ENCODE results near the gene MEIS2. TPM values are rescaled to one million over a fixed set of nuclear protein-coding genes. Genes with fewer than 3 reads are reported as not detected.

Gene MEIS2
- total RNA-seq, 1 donor from 2014 or later = 6.6 TPM

DNA sequence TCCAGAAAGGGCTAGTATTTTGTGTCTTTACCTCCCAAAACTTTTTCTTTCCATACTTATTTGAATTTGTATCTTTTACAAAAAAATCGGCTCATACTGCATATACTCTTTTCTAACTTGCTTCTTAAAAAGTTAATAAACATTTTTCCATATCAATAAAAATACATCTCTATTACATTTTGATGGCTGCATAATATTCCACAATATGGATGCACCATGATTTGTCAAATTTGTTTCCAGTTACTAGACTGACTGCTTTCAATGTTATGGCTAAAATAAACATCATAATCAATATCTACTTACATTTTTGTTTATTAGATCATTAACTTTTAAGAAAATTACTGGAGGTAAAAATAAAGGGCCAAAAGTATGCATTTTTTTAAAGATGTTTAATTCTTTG is 121.7 kb downstream of the MEIS2 start:
- TF ChIP-seq, protein P1, sequence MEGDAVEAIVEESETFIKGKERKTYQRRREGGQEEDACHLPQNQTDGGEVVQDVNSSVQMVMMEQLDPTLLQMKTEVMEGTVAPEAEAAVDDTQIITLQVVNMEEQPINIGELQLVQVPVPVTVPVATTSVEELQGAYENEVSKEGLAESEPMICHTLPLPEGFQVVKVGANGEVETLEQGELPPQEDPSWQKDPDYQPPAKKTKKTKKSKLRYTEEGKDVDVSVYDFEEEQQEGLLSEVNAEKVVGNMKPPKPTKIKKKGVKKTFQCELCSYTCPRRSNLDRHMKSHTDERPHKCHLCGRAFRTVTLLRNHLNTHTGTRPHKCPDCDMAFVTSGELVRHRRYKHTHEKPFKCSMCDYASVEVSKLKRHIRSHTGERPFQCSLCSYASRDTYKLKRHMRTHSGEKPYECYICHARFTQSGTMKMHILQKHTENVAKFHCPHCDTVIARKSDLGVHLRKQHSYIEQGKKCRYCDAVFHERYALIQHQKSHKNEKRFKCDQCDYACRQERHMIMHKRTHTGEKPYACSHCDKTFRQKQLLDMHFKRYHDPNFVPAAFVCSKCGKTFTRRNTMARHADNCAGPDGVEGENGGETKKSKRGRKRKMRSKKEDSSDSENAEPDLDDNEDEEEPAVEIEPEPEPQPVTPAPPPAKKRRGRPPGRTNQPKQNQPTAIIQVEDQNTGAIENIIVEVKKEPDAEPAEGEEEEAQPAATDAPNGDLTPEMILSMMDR (IDR thresholded peaks at IDR 0.05; ENCODE audit: insufficient read depth, low read length, severe bottlenecking) = no peak
- no peaks in the 10 kb centered on the region for H3K27me3 ChIP-seq (ENCODE audit: control insufficient read depth, insufficient read depth, low read length)
- H3K4me3 ChIP-seq (ENCODE audit: low read depth, low read length) = no peak overlapping the region
- no peaks in the 10 kb centered on the region for H3K36me3 ChIP-seq (ENCODE audit: control insufficient read depth, insufficient read depth, low read length)
- DNase-seq (ENCODE audit: low read depth) (no peak), FAIRE-seq (no peak)

DNA sequence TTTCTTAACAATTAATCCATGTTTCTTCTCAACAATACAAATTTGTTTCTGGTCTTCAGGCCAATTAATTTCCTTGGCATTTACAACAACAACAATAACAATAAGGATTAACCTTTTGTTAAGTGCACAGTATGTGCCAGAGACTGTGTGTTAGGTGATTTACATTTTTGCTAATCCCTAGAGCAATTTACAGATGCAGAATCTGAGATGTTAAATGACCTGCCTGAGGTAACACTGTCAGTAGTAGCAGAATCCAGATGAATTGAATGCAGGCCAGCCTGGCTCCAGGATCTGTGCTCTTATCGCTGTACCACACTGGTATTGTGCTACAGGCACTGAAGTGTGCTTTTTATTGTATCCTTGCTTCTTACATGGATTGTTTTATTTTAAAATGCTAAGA is 122.2 kb downstream of the MEIS2 start:
- no peaks in the 10 kb centered on the region for H3K27me3 ChIP-seq (ENCODE audit: control insufficient read depth, insufficient read depth, low read length)
- H3K36me3 ChIP-seq (ENCODE audit: control insufficient read depth, insufficient read depth, low read length) = no peaks in the 10 kb centered on the region
- H3K4me3 ChIP-seq (ENCODE audit: low read depth, low read length) = no peak overlapping the region
- FAIRE-seq (no peak), DNase-seq (ENCODE audit: low read depth) (no peak)
- TF ChIP-seq, protein P1 (IDR thresholded peaks at IDR 0.05; ENCODE audit: insufficient read depth, low read length, severe bottlenecking) = no peak

DNA sequence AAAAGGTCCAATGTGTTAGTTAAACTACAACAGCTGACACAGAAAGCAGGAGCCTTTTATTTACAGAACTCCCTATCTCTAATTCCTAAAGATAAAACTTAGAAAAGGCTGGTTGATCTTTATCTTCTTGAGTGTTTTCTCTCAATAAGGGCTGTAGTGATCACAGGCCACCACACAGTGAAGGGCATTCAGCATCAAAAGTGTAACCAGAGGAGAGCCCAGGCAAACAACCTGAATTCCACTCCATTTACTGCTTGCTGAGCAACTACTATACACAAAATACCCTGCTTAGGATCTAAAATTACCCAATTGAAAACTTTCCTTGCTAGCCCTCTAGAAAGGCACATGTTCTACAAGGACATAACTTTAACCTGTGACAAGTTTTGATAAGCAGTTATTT is 122.7 kb downstream of the MEIS2 start:
- TF ChIP-seq, protein P1 (IDR thresholded peaks at IDR 0.05; ENCODE audit: insufficient read depth, low read length, severe bottlenecking) = no peak
- no peaks in the 10 kb centered on the region for H3K27me3 ChIP-seq (ENCODE audit: control insufficient read depth, insufficient read depth, low read length)

DNA sequence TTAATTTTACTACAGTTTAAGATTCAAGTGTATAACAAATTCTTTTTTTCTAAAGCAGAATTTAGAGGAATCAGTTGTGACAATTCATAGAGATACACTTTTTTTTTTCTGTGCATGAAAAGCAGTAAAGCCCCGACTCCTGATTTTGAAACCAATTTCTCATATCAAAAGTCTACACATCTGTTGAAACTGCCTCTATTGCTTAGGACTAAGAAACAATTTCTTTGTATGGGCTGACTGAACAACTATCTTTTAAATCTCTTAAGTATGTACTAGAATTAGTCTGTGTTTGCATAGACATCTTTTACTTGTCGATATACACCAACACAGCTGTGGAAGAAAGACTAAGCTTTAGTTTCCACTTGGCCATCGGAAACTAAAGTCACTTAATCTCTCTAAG is 127.6 kb downstream of the MEIS2 start:
- TF ChIP-seq, protein P1 (IDR thresholded peaks at IDR 0.05; ENCODE audit: insufficient read depth, low read length, severe bottlenecking) = no peak
- DNase-seq (ENCODE audit: low read depth) (no peak), FAIRE-seq (no peak)
- Histone ChIP-seq H3K27me3 (ENCODE audit: control insufficient read depth, insufficient read depth, low read length) (no peaks in the 10 kb centered on the region), H3K4me3 (ENCODE audit: low read depth, low read length) (no peak overlapping the region), H3K36me3 (ENCODE audit: control insufficient read depth, insufficient read depth, low read length) (no peaks in the 10 kb centered on the region)

More for the DNA sequence above, 122.7 kb downstream of the MEIS2 start:
- no peaks in the 10 kb centered on the region for H3K36me3 ChIP-seq (ENCODE audit: control insufficient read depth, insufficient read depth, low read length)
- DNase-seq (ENCODE audit: low read depth) (no peak), FAIRE-seq (no peak)
- H3K4me3 ChIP-seq (ENCODE audit: low read depth, low read length) = no peak overlapping the region

DNA sequence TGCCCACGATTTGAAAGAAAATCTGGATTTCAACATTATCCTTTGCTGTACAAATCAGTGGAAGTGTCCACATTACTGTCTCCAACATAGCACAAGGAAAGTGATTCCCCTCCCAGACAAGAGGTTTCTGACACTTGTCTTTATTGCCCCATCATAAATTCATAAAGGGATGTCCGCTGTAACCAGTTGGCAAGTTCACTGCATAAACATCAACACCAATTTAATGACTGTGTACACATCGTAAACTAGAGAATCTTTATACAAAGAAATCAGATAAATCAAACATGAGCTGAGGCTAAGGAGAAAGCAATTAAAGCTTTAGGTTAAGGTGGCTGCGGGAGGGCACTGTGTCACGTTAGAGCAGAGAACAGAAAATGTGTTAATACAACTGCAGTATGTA is 129.8 kb downstream of the MEIS2 start:
- FAIRE-seq (no peak), DNase-seq (ENCODE audit: low read depth) (no peak)
- H3K27me3 ChIP-seq (ENCODE audit: control insufficient read depth, insufficient read depth, low read length) = no peaks in the 10 kb centered on the region

DNA sequence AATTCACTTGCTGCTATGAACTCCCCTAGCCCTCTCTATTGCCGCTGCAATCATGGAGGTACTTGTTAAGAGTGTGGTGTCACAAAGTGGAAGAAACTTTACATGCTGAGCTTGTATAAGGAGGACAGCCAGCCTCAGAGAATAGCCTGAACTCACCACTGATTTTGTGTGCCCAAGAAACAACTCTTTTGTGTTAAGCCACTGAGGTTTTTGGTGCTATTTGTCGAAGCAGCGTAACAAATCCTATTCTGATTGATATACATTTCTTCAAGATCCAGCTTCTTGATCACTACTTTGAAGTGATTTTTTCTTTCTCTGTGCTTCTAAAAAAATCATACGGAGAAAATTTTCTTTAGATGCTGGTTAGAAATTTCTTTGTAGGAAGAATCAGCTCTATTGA is 132.4 kb downstream of the MEIS2 start:
- DNase-seq (ENCODE audit: low read depth) (no peak), FAIRE-seq (no peak)
- no peaks in the 10 kb centered on the region for H3K27me3 ChIP-seq (ENCODE audit: control insufficient read depth, insufficient read depth, low read length)
- TF ChIP-seq, protein P1 (IDR thresholded peaks at IDR 0.05; ENCODE audit: insufficient read depth, low read length, severe bottlenecking) = no peak
- no peak overlapping the region for H3K4me3 ChIP-seq (ENCODE audit: low read depth, low read length)
- no peaks in the 10 kb centered on the region for H3K36me3 ChIP-seq (ENCODE audit: control insufficient read depth, insufficient read depth, low read length)

More for the DNA sequence above, 129.8 kb downstream of the MEIS2 start:
- TF ChIP-seq, protein P1 (IDR thresholded peaks at IDR 0.05; ENCODE audit: insufficient read depth, low read length, severe bottlenecking) = no peak
- H3K4me3 ChIP-seq (ENCODE audit: low read depth, low read length) = no peak overlapping the region
- no peaks in the 10 kb centered on the region for H3K36me3 ChIP-seq (ENCODE audit: control insufficient read depth, insufficient read depth, low read length)

Data from bronchial epithelial cell (primary cell).